ENCODE data around the gene SKOR2.

The SKOR2 gene

GRCh38 chr18:47251289-47252120 lies at the start of gene SKOR2:
Gene SKOR2, minus strand, starts transcription at chr18:47251660. Its CDS starts 2,477 bp downstream, at chr18:47249183.
- TF ChIP-seq, protein P1, sequence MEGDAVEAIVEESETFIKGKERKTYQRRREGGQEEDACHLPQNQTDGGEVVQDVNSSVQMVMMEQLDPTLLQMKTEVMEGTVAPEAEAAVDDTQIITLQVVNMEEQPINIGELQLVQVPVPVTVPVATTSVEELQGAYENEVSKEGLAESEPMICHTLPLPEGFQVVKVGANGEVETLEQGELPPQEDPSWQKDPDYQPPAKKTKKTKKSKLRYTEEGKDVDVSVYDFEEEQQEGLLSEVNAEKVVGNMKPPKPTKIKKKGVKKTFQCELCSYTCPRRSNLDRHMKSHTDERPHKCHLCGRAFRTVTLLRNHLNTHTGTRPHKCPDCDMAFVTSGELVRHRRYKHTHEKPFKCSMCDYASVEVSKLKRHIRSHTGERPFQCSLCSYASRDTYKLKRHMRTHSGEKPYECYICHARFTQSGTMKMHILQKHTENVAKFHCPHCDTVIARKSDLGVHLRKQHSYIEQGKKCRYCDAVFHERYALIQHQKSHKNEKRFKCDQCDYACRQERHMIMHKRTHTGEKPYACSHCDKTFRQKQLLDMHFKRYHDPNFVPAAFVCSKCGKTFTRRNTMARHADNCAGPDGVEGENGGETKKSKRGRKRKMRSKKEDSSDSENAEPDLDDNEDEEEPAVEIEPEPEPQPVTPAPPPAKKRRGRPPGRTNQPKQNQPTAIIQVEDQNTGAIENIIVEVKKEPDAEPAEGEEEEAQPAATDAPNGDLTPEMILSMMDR (IDR thresholded peaks at IDR 0.05; ENCODE audit: control insufficient read depth, insufficient read depth, low read depth, low read length, missing control alignments): no peak
- no peak for DNase-seq (ENCODE audit: low read depth)
- no peak within 1 kb of the TSS for H3K4me3 ChIP-seq (ENCODE audit: control insufficient read depth, low read depth, low read length)

- TF ChIP-seq, protein P1 (IDR thresholded peaks at IDR 0.05; ENCODE audit: control insufficient read depth, insufficient read depth, low read depth, low read length, missing control alignments): no peak
- no peak for DNase-seq (ENCODE audit: low read depth)
- H3K4me3 ChIP-seq (ENCODE audit: control insufficient read depth, low read depth, low read length): no peak overlapping the region
Observed at GRCh38 chr18:47296462-47296861, 45.0 kb upstream of the SKOR2 start.

DNA sequence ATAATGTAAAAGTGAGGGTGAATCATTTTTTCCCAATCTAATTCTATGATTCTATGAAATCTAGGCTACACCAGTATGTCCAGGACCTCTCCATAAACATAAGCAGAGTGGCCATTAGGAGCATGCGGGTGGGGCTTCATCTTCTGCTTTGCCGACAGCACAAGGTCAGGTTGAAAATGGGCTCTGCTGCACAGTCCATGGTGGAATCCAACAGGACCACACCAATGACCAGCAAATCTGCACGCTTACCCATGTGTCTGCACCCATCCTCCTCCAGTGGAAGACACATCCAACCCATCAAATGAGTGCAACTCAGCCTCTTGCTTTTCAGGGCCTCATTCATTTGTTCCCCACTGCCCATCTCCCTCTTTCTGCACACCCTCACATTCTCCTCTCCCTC lies 43.3 kb upstream of the SKOR2 start:
- H3K4me3 ChIP-seq (ENCODE audit: control insufficient read depth, low read depth, low read length): no peak overlapping the region
- DNase-seq (ENCODE audit: low read depth): no peak
- TF ChIP-seq, protein P1 (IDR thresholded peaks at IDR 0.05; ENCODE audit: control insufficient read depth, insufficient read depth, low read depth, low read length, missing control alignments): no peak

DNA sequence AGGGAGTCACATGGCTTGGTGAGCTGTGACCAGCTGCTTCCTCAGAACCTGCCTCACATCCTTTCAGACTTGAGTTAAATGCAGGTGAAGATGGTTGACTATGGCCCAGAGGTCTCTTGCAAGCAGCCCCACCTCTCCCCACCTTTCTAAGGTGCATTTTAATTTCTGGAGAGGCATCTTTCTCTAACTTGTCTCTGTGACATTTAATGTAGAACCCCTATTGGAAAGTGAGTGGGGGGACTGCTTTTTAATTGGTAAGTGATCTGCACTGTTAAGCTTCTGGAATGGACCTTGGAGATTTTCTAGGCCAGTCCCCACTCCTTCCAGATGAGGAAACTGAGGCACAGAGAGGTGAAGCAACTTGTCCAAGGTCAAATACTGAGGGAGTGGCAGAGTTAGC lies 37.3 kb upstream of the SKOR2 start:
- H3K4me3 ChIP-seq (ENCODE audit: control insufficient read depth, low read depth, low read length): no peak overlapping the region
- TF ChIP-seq, protein P1 (IDR thresholded peaks at IDR 0.05; ENCODE audit: control insufficient read depth, insufficient read depth, low read depth, low read length, missing control alignments): no peak
- no peak for DNase-seq (ENCODE audit: low read depth)

DNA sequence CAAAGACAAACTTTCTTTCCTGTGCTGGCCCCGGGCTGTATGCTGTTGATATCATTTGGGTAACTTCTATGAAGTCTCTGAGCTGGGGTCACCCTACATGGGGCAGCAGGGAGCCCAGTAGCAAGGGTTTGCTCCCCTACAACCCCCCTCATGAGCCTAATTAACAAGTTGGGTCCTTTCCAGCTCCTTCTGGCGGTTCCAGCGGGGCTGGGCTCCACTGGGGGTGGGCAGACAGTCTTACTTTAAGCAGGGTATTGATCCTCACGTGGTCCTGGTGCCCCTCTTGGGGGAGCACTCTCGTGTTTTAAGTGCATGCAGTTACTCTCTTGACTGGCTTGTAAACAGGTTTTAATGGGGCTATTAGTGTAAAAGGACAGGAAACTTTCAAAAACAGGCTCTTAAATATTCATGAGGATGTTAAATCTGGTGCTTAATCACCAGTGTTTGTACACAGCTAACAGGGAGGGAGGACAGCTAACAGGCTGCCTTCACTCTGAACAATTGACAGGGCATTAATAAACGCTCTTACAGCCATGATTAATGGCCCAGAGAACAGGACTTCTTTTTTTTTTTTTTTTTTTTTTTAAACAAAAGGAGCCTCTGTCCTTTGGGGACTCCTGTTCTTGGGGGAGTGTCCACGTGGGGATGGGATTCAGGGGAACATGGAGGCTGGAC lies 36.6 kb upstream of the SKOR2 start:
- H3K4me3 ChIP-seq (ENCODE audit: control insufficient read depth, low read depth, low read length): no peak overlapping the region
- TF ChIP-seq, protein P1 (IDR thresholded peaks at IDR 0.05; ENCODE audit: control insufficient read depth, insufficient read depth, low read depth, low read length, missing control alignments): no peak
- no peak for DNase-seq (ENCODE audit: low read depth)

GRCh38 chr18:47286776-47287410 lies 35.4 kb upstream of the SKOR2 start:
- no peak for DNase-seq (ENCODE audit: low read depth)
- TF ChIP-seq, protein P1 (IDR thresholded peaks at IDR 0.05; ENCODE audit: control insufficient read depth, insufficient read depth, low read depth, low read length, missing control alignments): no peak
- no peak overlapping the region for H3K4me3 ChIP-seq (ENCODE audit: control insufficient read depth, low read depth, low read length)
